Skin epidermis (tissue), 12 donors: ENCODE results near the gene GINS1.

ENCODE experiments used
- H3K27ac ChIP-seq, 21 experiments: fragments of 200-600 bp; sonication (generic) in 11 of 21; one replicate each; pipeline ENCODE4 v1.5.0; 2020; ENCODE audit warnings: mild to moderate bottlenecking in 3 of 21, inconsistent platforms in 2 of 21, moderate library complexity in 2 of 21
- H3K4me3 ChIP-seq, 7 experiments: fragments of 200-600 bp; sonication (generic) in 2 of 7; one replicate each; pipeline ENCODE4 v1.5.0; 2020; ENCODE audit warnings: inconsistent platforms in 2 of 7, mild to moderate bottlenecking in 2 of 7, moderate library complexity in 1 of 7

Gene GINS1

DNA sequence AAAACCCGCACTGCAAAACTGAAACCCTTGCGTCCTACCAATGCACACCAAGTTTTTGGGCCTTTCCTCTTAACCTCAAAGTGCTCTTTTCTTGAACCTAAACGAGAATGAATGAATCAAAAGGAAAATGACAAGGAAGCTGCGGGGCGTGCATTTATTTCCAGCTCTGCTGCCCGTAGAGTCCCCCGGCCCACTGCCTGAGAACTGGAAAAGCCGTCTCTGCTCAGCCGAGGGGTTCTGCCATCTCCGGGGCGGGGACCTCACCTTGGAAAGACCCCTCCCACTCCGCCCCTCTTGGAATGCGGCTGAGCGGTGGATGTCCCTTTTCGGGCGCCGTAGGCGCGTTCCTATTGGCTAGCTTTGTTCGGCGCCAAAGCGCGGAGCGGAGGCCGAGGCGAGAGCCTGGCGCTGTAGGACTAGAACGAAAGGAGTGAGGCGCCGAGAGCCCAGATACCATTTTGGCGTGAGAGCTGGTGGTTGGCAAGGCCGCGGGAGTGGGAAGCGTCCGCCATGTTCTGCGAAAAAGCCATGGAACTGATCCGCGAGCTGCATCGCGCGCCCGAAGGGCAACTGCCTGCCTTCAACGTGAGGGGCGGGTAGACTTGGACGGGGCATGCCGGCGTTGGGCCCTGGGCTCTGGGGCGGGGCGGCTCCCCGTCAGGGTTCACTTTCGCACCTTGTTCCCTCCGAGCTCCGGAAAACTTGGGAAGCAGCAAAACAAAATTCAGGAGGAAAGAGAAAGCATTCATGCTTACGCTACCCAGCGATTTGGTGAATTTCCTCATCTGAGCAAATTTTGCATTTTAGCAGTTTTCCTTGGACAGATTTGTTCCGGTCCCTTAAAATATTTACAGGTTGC is at the start of gene GINS1:
GINS1 (plus strand) TSS at position 363 of the 859 bp plus-strand sequence; CDS start at position 511, 148 bp downstream.
- H3K27ac ChIP-seq: peak within 1 kb of the TSS in 20 of 21 experiments; percentile 26 to 83 (median 65)
- H3K4me3 ChIP-seq: peak within 1 kb of the TSS; percentile 49 to 67 (median 64)

DNA sequence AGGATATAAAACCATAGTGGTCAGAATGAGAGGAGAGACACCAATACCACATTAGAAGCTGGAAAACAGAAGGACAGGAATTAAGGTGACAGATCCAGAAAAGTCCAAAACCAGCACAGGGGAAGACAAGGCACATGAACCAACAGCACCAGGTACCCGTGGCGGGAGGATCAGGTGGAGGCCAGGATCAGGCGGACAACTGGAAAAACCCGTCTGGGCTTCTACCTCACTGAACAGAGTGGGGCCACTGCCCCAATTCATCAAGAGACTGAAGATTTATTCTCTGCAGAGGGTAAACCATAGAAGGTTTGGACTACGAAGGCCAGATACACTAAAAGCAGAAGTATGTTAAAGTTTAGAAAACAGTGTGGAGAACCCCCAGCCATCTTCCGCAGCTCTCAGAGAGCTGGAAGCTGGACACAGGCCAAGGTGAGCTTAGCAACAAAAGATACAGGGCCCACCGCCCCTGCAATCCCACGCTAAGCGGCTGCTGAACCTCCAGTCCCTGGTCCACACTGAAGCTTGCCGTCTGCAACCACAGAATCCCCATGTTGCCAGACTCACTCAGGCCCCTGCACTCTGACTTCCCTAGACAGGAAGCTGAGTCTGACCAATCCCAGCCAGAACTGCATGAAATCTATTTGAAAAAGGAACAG is 46.7 kb upstream of the GINS1 start:
- H3K27ac ChIP-seq: peak overlapping the region in 9 of 21 experiments; percentile 10 to 60 (median 44)
- H3K4me3 ChIP-seq: no peak overlapping the region

DNA sequence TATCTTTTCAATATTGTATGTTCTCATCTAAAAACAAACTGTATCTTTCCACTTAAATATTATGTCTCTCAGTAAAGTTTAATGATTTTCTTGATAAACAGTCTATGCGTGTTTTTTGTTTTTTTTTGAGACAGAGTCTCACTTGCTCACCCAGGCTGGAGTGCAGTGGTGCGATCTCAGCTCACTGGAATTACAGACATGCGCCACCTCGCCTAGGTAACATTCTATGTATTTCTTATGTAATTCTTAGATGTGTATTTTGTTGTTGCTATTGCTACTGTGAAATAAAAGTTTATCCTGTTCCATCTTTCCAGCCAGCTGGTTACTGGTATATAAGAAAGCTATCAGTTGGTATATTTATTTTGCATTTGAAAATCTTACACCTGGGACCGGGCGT is 46.2 kb upstream of the GINS1 start:
- Histone ChIP-seq H3K27ac (peak overlapping the region in 7 of 21 experiments; percentile 10 to 60 (median 39)), H3K4me3 (no peak overlapping the region)

DNA sequence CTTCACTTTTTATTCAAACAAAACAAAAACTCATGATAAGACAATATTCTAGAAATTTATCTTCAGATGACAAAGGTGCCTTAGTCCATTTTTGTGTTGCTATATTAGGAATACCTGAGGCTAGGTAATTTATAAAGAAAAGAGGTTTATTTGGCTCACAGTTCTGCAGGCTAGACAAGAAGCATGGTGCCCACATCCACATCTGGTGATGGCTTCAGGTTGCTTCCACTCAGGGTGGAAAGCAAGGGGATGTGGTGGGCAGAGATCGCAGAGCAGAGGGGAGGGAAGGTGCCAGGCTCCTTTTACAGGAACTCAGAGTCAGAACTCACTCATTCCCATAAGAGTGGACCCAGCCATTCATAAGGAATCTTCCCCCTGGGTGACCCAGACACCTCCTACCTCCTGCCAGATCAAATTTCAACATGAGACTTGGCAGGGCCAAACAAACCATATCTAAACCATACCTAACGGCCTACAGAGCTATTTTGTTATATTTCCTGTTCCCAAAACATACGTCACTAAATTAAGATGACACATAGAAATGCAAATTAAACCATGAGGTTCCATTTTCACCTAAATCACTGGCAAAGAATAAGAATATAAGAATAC is 43.2 kb upstream of the GINS1 start:
- Histone ChIP-seq H3K4me3 (no peak overlapping the region), H3K27ac (no peak overlapping the region)

DNA sequence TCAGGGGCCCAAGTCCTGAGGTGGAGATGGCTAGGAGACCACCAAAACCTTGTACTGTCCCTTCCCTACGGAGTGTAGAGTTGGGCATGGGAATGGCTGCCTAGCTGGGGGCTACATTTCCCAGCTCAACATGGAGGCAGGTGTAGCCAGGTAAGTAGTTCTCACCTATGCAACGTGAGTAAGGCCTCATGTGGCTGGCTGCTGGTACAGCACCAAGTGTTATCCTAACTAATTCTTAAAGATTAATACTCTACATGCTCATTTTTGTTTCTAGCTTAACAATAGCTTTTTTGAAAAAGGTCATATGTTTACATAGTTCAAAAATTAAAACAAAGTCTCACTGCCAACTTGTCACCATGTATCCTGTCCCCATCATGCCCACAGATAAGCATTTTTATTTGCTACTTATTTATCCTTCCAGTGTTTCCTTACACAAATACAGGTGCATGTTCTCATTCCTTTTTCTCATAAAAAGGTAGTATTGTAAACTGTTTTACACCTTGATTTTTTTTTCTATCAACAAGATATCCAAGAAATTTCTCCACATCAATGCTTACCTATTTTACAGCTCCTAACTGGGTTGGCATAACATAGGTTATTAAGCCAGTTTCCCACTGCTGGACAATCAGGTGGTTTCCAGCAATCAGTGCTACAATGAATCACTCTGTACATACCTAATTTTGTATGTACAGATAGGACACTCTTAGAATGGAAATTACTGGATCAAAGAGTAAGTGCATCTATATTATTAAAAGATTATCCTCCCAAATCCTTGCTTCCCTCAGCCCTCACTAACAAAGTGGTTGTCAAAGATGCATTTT is 42.4 kb upstream of the GINS1 start:
- H3K4me3 ChIP-seq: no peak overlapping the region
- H3K27ac ChIP-seq: no peak overlapping the region

DNA sequence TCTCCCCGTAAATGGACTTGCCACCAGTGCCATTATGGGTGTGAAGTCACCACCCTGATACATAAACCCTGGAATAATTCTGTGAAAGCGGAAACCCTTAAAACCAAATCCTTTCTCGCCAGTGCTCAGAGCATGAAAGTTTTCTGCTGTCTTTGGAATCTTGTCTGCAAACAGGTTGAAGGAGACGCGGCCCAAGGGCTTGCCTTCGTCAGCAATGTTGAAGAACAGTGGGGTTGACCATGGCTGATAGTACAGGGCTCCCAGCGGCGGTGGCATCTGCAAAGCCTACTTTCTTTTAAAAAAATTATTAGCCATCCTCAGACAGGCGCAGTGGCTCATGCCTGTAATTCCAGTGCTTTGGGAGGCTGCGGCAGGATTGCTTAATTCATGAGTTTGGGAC is 38.9 kb upstream of the GINS1 start:
- peak overlapping the region in 1 of 21 experiments; percentile 8 for H3K27ac ChIP-seq
- H3K4me3 ChIP-seq: no peak overlapping the region

DNA sequence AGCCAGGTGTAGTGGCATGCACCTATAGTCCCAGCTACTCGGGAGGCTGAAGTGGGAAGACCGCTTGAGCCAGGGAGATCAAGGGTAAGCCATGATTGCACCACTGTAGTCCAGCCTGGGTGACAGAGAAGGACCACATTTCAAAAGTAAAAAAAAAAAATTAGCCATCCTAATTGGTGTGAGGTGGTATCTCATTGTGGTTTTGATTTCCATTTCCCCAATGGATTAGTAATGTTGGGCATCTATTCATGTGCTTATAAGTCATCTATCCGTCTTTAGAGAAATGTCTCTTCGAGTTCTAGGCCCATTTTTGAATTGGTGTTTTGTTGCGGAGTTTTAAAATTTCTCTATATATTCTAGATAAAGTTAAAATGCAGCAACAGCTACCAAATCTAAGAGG is 38.5 kb upstream of the GINS1 start:
- H3K27ac ChIP-seq: peak overlapping the region in 1 of 21 experiments; percentile 8

DNA sequence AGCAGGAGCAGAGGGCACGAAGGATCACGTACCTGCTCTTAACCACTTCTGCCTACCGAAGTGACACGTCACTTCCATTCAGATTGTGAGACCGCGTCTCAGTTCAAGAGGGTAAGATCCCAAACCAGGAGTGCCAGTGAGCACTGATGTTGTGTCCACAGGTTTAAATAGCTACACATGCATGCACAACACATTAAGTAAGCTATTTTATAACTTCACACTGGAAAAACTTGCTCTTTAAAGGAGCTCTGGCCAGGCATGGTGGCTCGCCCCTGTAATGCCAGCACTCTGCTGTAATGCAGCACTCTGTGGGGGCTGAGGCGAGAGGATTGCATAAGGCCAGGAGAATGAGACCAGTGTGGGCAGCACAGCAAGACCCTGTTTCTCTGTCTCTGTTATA is 37.9 kb upstream of the GINS1 start:
- no peak overlapping the region for H3K27ac ChIP-seq
- no peak overlapping the region for H3K4me3 ChIP-seq

More for the DNA sequence above, 38.5 kb upstream of the GINS1 start:
- H3K4me3 ChIP-seq: no peak overlapping the region

DNA sequence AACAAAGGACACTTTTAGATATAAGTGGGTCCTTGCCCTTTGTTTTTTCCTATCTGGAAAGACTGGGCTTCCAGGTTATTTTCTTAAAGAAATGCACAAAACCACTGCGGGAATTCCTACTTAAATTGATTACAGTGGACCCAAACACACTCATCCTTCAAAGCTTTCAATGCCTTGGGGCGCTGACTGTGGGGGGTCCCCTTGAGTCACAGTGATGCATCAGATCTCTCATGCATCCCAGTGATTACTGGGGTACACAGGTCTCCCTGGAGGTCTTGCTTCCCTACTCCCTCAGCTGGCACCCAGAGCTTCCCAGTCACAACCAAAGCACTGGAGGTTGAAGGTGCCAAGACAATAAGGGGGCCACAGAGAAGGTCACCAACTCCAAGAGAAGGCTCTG is 37.5 kb upstream of the GINS1 start:
- Histone ChIP-seq H3K4me3 (no peak overlapping the region), H3K27ac (no peak overlapping the region)

DNA sequence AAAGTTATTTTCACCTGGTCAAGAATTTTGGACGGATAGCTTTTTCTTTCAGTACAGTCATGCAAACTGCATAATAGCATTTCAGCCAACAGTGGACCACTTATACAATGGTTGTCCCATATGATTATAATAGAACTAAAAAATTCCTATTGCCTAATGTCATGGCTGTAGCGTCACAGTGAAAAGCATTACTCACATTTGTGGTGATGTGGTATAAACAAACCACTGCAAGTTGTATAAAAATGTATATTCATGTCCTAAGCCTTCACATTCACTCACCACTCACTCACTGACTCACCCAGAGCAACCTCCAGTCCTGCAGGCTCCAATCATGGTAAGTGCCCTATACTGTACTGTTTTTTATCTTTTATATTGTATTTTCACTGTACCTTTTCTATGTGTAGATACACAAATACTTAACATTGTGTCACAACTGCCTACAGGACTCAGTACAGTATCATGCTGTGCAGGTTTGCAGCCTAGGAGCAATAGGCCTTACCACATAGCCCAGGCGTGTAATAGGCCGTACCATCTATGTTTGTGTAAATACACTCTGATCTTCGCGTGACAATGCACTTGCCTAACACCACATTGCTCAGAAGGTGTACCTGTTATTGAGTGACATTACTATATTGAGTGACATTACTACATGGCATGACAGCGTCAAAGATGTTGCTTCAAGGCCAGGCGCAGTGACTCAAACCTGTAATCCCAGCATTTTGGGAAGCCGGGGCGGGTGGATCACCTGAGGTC is 34.7 kb upstream of the GINS1 start:
- H3K27ac ChIP-seq: peak overlapping the region in 1 of 21 experiments; percentile 47
- no peak overlapping the region for H3K4me3 ChIP-seq

DNA sequence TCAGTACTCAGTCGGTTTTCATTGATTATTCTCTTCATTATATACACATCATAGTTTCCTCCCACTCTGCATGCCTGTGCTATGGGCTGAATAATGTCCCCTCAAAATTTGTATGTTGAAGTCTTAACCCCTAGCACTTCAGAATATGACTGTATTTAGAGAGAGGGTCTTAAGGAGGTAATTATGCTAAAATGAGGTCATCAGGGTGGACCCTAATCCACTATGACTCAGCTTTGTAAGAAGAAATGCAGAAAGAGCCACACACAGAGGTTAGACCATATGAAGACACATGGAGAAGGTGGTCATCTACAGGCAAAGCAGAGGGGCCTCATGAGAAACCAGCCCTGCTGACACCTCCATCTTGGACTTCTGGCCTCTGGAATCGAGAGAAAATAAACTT is 32.6 kb upstream of the GINS1 start:
- Histone ChIP-seq H3K27ac (no peak overlapping the region), H3K4me3 (no peak overlapping the region)

DNA sequence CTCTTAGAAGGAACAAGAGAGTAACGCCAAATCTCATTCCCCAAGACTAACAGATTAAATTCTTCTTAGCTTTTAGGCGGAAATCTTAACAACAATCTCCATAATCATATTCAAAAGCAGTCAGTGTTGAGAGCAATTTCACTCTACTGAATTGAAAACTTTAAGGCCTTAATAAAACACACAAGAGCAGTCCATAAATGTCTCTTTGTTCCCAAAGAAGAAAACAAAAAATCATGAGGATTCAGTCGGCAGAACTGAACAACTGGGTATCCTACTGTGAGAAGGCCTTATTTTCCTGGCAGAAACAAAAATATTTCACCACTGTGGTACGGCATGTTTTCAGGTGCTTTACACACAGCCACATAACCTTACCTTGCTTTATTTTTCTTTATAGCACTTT is 31.2 kb upstream of the GINS1 start:
- Histone ChIP-seq H3K27ac (peak overlapping the region in 1 of 21 experiments; percentile 41), H3K4me3 (no peak overlapping the region)

DNA sequence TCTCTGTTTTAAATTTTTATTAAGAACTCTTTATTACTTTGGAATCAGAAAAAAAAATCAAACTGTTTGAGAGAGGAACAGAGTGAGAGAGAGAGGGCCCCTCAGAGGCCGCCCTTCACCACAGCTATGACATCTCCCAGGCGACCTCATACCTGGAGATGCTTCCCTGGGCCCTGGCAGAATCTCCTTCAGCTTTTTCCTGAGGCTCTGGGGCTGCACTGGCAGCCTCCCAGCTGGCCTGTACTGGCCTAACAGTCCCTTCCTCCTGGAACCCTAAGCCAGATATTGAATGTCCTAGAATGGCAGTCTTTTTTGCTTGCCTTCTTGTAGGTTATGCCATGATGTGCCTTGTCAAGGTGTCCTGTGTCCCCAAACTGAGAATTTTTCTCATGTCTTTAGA is 30.6 kb upstream of the GINS1 start:
- H3K4me3 ChIP-seq: no peak overlapping the region
- peak overlapping the region in 1 of 21 experiments; percentile 41 for H3K27ac ChIP-seq

DNA sequence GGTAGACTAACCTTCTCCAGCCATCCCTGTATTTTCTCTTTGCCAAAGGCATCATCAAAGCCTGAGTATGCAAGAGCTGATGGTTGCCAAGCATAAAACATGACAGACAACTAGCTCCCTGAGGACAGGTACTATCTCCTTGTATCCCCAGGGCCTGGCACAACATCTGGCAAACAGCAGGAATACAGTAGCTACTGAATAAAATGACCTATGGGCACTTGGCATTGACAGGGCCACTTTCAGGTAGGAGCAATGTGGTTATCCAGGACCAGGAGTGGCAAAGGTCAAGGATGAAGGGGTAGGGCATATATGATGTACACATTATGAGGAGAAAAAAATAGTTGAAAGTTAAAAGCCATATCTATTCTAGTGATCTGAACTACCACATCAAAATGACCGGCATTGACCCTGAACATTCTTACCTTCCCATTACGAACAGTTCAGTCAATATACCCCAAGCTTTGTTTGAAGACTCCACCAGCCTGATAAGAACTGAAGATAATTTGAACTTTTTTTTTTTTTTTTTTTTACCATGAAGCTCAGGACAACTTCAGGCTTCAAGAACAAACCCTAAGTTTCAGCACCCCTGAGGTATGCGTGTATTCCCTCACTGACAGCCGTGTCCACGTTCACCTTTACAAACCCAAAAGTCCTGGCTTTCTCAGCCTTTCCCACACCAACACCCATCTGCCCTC is 29.1 kb upstream of the GINS1 start:
- H3K27ac ChIP-seq: no peak overlapping the region
- no peak overlapping the region for H3K4me3 ChIP-seq

DNA sequence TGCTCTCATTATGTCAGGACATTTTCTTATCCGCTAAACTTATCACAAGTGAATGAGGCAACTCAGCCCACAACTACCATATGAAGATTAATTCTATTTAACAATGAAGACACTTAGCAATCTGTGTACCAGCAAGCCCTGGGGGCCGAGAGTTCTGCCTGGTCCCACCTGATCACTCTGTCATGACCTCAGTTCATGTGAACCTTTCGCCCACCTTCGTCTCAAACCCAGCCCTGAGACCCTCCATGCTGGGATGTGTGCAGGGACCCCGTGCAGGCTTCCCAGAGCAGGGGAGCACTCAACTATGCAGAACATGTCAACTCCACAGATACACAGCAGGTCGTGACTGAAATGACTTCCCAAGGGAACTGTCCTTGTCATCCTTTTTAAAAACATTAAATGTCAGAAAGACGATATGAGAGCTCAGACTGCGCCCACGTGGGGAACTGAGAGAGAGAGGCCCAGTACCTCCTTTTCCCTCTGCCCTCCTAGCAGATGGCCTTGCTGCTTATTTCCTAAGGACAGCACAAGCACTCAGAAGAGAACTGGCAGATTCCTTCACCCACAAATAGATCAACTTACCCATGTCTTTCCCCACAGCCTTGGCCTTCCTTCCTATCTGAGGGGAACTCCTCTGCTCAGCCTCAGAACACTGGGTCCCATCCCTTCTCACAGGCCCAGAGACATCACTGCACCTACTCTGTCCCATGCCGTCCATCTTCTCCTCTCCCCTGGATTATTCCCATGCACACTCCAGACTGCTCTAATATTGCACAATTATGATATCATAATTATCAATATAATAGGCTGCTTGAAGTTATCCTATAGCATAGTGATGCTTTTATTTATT is 28.4 kb upstream of the GINS1 start:
- Histone ChIP-seq H3K27ac (no peak overlapping the region), H3K4me3 (no peak overlapping the region)

DNA sequence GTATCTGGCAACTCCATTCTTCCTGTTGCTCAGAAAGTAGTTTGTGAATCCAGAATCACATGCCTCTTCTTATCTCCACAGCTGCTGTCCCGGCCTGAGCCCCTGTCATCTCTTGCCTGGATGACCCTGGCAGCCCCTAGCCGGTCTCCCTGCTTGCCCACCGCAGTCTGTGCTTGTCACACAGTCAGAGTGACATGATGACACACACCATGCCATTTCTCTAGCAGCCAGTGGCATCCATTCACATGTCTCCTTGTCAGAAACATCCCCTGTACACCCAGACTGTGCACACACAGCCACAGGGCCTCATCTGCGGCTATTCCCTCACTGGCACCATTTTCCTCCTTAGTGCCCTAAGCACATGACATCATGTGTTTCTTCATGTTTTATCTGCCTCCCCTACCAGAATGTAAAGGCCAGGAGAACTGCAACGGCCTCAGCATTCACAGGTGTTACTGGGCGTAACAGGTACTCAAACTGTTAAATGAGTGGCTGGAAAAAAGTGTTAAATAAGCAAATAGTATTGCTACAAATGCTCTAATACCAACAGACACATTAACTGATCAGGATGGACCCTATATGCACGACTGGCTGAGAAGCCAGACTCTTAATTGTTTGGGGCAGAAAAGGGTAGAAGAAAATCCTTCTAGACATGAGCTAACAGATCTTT is 26.4 kb upstream of the GINS1 start:
- Histone ChIP-seq H3K27ac (no peak overlapping the region), H3K4me3 (no peak overlapping the region)

DNA sequence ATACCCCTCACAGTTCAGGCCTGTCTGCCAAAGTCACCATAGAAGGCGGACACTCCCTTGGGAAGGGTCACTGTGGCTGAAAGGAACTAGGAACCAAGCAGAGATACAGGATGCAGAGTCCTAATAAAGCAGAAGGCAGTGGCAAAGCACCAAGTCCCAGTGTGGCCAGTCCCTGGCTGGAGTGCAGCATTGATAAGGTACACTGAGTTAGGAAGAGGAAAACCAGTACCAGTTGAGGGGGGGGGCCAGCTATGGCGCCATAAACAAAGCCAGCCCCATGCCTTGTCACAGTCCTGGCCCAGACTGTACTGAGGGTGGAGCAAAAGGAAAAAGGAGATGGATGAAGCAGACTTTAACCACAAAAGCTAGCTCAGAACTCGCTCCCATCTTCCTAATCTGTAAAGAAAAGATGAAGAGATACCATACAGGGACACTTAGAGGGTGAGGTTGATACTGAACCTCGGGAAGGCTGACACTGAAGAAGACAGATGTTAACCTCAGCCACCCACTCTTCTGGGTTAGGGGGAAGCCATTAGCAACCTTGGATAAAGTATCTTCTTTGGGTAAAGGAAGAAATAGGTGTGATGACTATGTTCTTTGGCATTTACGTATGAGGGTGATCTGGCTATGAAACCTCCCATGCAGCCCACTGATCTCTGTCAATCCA is 24.6 kb upstream of the GINS1 start:
- H3K4me3 ChIP-seq: no peak overlapping the region
- no peak overlapping the region for H3K27ac ChIP-seq
